KMS-11 (cell line): ENCODE measurements around the gene PCDH1.

Source experiments
- H2AFZ ChIP-seq: fragments of 200-600 bp; sonication (generic); 2 replicates; pipeline ENCODE4 v1.6.1; 2016; ENCODE audit warnings: antibody characterized with exemption, mixed run types, low read depth
- H3K27ac ChIP-seq: fragments of 200-600 bp; sonication (generic); 2 replicates; pipeline ENCODE4 v1.6.1; 2016; ENCODE audit warnings: mild to moderate bottlenecking, mixed run types
- H3K27me3 ChIP-seq: fragments of 200-600 bp; sonication (generic); 2 replicates; pipeline ENCODE4 v1.6.1; 2017; ENCODE audit warnings: mild to moderate bottlenecking, low read depth, mixed run types, moderate library complexity; ENCODE audit not compliant: insufficient read depth
- H3K36me3 ChIP-seq: fragments of 200-600 bp; sonication (generic); 2 replicates; pipeline ENCODE4 v1.6.1; 2017; ENCODE audit warnings: mild to moderate bottlenecking, mixed run types; ENCODE audit not compliant: insufficient read depth
- H3K4me1 ChIP-seq: fragments of 200-600 bp; sonication (generic); 2 replicates; pipeline ENCODE4 v1.6.1; 2016; ENCODE audit warnings: mild to moderate bottlenecking, low read depth, mixed run types; ENCODE audit not compliant: poor library complexity, severe bottlenecking
- H3K4me2 ChIP-seq: fragments of 200-600 bp; sonication (generic); 2 replicates; pipeline ENCODE4 v1.7.0; 2016; ENCODE audit warnings: mild to moderate bottlenecking, mixed run types
- H3K4me3 ChIP-seq: fragments of 200-600 bp; sonication (generic); IDR thresholded peaks from 2 replicates; pipeline ENCODE4 v1.6.1; 2017; ENCODE audit warnings: low read depth, low read length, mixed read lengths; ENCODE audit not compliant: insufficient read depth
- H3K79me2 ChIP-seq: fragments of 200-600 bp; sonication (generic); 2 replicates; pipeline ENCODE4 v1.6.1; 2016; ENCODE audit warnings: low read depth, mixed run types; ENCODE audit not compliant: insufficient read depth
- H3K9ac ChIP-seq: fragments of 200-600 bp; sonication (generic); 2 replicates; pipeline ENCODE4 v1.6.1; 2016; ENCODE audit warnings: mild to moderate bottlenecking, mixed run types
- H4K20me1 ChIP-seq: fragments of 200-600 bp; sonication (generic); 2 replicates; pipeline ENCODE4 v1.6.1; 2016; ENCODE audit warnings: mild to moderate bottlenecking, mixed run types; ENCODE audit not compliant: insufficient read depth
- CTCF ChIP-seq: fragments of 200-600 bp; sonication (generic); conservative IDR thresholded peaks from 2 replicates; pipeline ENCODE4 v1.6.1; 2017; ENCODE audit warnings: low read depth, mild to moderate bottlenecking, antibody characterized with exemption, low read length, moderate library complexity, mixed read lengths

The PCDH1 gene

GRCh38 chr5:141910271-141910673 is 32.1 kb upstream of the PCDH1 start:
- Histone ChIP-seq H3K9ac (no peak overlapping the region), H3K36me3 (no peaks in the 10 kb centered on the region), H3K27me3 (no peaks in the 10 kb centered on the region), H3K4me3 (no peak overlapping the region), H4K20me1 (no peaks in the 10 kb centered on the region), H2AFZ (no peak overlapping the region), H3K79me2 (no peaks in the 10 kb centered on the region), H3K4me1 (no peaks in the 10 kb centered on the region), H3K4me2 (no peak overlapping the region), H3K27ac (no peak overlapping the region)
- no peak for TF ChIP-seq CTCF

DNA sequence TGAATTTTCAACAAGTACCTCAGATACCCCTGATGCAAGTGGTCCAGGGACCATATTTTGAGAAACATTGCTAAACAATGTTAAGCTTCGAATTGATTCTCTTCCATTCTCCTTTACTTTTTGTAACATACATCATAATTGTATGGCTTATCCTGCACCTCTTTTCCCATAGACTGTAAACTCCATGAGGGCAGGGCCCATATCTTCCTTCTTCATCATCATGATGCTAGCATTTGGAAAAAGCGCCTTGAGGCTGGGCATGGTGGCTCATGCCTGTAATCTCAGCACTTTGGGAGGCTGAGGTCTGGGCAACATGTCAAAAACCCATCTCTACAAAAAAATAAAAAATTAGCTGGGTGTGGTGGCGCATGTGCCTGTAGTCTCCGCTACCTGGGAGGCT is 31.0 kb upstream of the PCDH1 start:
- Histone ChIP-seq H3K27ac (no peak overlapping the region), H3K4me1 (no peaks in the 10 kb centered on the region), H3K27me3 (no peaks in the 10 kb centered on the region), H3K79me2 (no peaks in the 10 kb centered on the region), H3K36me3 (no peaks in the 10 kb centered on the region), H2AFZ (no peak overlapping the region), H3K4me2 (no peak overlapping the region), H4K20me1 (no peaks in the 10 kb centered on the region), H3K4me3 (no peak overlapping the region), H3K9ac (no peak overlapping the region)
- no peak for TF ChIP-seq CTCF

GRCh38 chr5:141908796-141909195 is 30.6 kb upstream of the PCDH1 start:
- Histone ChIP-seq H3K4me3 (no peak overlapping the region), H3K79me2 (no peaks in the 10 kb centered on the region), H3K36me3 (no peaks in the 10 kb centered on the region), H3K9ac (no peak overlapping the region), H3K27me3 (no peaks in the 10 kb centered on the region), H3K4me2 (no peak overlapping the region), H3K27ac (no peak overlapping the region), H2AFZ (no peak overlapping the region), H3K4me1 (no peaks in the 10 kb centered on the region), H4K20me1 (no peaks in the 10 kb centered on the region)
- TF ChIP-seq CTCF = no peak

GRCh38 chr5:141906972-141907371 is 28.8 kb upstream of the PCDH1 start:
- Histone ChIP-seq H3K36me3 (no peaks in the 10 kb centered on the region), H3K4me1 (no peaks in the 10 kb centered on the region), H3K9ac (no peak overlapping the region), H3K4me3 (no peak overlapping the region), H3K27me3 (no peaks in the 10 kb centered on the region), H3K27ac (no peak overlapping the region), H4K20me1 (no peaks in the 10 kb centered on the region), H3K4me2 (no peak overlapping the region), H3K79me2 (no peaks in the 10 kb centered on the region), H2AFZ (no peak overlapping the region)
- no peak for TF ChIP-seq CTCF

GRCh38 chr5:141906517-141906916 is 28.3 kb upstream of the PCDH1 start:
- Histone ChIP-seq H3K27ac (no peak overlapping the region), H3K36me3 (no peaks in the 10 kb centered on the region)

More at GRCh38 chr5:141906517-141906916, 28.3 kb upstream of the PCDH1 start:
- Histone ChIP-seq H3K4me1 (no peaks in the 10 kb centered on the region), H4K20me1 (no peaks in the 10 kb centered on the region), H2AFZ (no peak overlapping the region), H3K4me3 (no peak overlapping the region), H3K79me2 (no peaks in the 10 kb centered on the region), H3K4me2 (no peak overlapping the region), H3K9ac (no peak overlapping the region), H3K27me3 (no peaks in the 10 kb centered on the region)
- TF ChIP-seq CTCF = no peak
